HG02943 (cell line): ENCODE results near the gene SCYGR8.
"Not testable (repeated sequence)": the region's sequence is repeated elsewhere in the genome, so short reads cannot be mapped to it uniquely, and the experiment has no call there.

ENCODE experiments used
- ATAC-seq: cut with Tn5 transposase; IDR thresholded peaks from one replicate; pipeline ENCODE4 v1.9.1; 2021; ENCODE audit warnings: mild to moderate bottlenecking, low read depth, moderate library complexity; ENCODE audit not compliant: unreplicated experiment

The SCYGR8 gene, protein sequence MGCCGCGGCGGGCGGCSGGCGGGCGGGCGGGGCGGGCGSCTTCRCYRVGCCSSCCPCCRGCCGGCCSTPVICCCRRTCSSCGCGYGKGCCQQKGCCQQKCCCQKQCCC

DNA sequence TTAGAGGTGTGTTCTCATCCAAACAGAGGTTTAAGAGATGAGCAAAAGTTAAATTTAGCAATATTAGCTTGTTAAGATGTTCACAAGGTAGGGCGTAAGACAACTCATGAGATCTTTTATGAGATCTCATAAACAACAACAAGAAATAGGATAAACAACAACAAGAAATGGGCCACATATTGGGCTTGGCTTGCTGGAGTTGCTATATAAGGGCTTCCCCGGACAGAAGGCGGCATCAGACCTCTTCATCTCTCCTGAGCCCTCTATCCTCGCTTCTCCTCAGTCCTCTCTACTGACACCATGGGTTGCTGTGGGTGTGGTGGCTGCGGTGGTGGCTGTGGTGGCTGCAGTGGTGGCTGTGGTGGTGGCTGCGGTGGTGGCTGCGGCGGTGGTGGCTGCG lies at the start of gene SCYGR8:
Gene SCYGR8, plus strand, starts transcription at position 301 of the 400 bp plus-strand sequence. Its CDS starts 0 bp downstream, at position 301.
- no peak for ATAC-seq

DNA sequence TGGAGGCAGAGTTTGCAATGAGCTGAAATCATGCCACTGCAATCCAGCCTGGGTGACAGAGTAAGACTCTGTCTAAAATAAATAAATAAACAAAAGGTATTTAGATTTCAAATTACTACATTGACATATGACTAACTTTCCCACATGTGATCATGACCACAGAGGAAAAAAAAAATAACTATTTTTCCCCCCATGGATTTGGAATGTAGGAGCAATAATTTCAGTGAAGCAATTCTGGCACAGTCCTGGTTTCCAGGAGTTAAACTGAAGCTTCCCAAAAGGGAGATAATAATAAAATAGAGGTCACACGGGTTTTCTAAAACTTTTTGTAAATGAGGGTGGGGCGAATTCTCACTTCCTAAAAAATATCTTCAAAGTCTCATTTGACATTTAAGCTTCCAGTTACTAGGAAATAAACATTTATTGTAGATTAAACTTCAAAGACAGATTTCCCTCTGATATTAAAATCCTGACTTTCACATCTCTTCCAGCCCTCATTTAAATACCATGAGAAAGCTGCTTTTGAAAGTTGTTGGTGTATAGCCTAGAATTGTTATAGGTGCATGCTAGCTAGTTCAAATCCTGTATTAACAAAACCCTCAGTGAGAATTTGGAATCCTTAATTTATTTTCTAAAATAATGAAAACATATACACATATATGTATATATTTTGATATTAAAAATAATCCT lies 48.6 kb upstream of the SCYGR8 start:
- no peak for ATAC-seq

DNA sequence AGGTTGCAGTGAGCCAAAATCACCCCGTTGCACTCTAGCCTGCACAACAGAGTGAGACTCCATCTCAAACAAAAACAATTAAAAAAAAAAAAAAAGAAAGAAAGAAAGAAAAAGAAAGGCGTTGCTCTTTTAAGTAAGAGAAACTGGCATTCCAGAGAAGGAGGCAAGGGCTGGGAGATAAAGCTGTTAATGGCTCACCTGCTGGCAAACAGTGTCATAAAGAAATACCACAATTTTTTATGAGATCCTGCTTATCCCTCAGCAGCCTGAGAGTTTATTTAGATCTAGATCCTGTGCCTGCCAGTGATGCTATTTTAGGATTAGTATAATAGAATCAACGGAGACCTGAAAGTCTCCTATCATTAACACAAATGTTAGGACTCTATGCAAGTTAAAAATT lies 44.1 kb upstream of the SCYGR8 start:
- ATAC-seq = no peak

DNA sequence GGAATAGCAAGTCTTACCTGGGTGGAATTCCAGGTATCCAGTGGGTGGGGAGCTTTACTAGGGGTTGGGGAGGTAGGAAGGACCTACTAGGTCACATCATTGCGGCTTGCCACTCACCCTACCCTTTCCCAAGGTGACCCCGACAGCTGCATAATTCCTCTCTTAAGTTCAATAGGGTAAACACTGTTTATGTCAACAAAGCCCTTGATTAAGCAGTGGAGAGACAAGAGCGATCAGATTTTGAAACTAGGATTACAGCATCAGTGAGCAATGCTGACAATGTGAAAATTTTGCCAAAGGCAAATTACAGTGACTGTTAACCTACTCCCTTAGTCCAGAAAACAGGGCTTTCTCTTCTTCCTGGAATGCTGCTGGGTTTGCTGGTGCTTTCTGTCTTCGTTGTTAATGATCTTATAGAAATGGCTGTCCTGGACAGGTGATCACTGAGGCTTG lies 42.4 kb upstream of the SCYGR8 start:
- ATAC-seq = no peak

DNA sequence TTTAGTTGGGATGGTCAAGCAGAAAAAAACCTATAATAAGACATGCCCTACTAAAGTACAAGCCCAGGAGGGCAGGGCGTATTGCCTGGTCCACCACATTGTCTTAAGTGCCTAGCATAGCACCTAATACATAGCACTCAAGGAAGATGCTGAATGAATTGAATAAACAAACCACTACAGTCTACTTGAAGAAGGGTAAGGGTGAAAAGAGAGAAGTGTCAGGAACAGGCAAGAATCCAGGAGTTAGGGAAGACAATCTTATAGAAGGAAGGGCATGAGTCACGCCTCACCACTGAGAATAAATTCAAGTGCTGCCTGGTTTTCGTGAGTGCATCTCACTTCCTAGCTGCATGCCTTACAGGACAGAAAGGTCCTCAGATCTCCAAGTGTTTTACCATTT lies 41.7 kb upstream of the SCYGR8 start:
- no peak for ATAC-seq

DNA sequence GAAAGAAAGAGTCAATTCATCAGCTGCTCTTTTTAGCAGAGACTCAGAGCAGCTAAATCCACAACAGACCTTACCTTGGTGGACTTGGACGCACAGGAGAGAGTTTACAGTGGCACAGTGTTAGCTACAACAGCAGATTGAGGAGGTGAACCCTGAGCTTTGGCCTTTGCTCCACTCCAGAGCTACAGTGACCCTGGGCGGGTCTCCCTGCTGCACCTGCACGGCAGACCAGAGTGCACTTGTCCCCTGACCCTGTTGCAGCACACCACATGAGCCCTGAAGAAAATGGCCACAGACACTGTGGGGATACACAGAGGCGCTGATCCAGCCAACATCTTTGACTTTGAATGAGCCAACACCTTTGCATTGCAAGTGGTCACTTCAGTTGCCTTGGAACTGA lies 38.8 kb upstream of the SCYGR8 start:
- ATAC-seq = no peak

DNA sequence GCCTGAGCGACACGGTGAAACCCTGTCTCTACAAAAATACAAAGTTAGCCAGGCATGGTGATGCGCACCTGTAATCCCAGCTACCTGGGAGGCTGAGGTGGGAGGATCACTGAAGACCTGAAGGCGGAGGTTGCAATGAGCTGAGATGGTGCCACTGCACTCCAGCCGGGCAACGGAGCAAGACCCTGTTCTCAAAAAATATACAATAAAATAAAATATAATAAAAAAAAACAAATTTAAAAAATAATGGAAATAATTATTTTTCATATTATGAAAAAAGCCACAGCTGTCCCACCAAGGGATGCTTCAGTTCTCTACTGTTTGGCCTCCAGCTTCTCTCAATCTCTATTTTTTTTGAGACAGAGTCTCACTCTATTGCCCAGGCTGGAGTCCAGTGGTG lies 38.3 kb upstream of the SCYGR8 start:
- ATAC-seq = no peak

DNA sequence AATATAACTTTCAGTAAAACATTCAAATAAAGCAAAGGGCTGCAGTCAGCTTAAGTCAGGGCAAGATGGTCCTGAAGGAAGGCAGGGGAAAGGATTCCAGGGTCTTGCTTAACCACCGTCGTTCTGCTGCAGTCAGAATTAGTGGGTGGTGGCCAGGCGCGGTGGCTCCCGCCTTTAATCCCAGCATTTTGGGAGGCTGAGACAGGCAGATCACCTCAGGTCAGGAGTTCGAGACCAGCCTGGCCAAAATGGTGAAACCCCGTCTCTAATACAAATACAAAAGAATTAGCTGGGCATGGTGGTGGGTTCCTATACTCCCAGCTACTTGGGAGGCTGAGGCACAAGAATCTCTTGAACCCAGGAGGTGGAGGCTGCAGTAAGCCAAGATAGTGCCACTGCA lies 34.7 kb upstream of the SCYGR8 start:
- ATAC-seq = no peak

DNA sequence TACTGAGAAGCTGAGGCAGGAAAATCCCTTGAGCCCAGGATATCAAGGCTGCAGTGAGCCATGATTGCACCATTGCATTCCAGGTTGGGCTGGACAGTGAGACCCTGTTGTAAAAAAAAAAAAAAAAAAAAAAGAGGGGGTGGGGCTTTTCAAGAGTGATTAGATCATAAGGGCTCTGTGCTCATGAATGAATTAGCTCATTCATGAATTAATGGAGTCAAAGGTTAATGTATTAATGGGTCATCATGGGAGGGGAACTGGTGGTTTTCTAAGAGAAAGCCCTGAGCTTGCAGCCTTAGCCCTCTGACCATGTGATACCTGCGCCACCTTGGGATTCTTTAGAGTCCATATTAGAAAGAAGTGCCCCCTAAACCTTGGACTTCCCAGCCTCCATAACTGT lies 32.4 kb upstream of the SCYGR8 start:
- no peak for ATAC-seq

DNA sequence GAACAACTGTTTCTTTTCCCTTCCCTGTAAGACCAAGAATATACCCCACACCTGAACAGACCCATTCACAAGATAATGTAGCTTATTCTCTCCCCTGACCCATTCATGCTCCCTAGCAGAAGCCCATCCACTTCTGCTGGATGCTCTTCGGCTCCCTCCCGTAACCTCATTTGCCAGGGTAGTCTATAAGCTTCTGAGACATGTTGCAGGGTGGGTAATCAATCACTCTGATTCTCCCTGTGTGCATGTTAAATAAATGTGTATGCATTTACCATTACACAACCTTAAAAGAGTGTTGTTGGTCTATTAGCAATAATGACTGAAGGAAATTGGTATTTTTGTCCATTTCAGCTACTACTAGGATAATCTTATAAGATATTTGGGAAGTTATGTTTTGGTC lies 29.2 kb upstream of the SCYGR8 start:
- no peak for ATAC-seq

DNA sequence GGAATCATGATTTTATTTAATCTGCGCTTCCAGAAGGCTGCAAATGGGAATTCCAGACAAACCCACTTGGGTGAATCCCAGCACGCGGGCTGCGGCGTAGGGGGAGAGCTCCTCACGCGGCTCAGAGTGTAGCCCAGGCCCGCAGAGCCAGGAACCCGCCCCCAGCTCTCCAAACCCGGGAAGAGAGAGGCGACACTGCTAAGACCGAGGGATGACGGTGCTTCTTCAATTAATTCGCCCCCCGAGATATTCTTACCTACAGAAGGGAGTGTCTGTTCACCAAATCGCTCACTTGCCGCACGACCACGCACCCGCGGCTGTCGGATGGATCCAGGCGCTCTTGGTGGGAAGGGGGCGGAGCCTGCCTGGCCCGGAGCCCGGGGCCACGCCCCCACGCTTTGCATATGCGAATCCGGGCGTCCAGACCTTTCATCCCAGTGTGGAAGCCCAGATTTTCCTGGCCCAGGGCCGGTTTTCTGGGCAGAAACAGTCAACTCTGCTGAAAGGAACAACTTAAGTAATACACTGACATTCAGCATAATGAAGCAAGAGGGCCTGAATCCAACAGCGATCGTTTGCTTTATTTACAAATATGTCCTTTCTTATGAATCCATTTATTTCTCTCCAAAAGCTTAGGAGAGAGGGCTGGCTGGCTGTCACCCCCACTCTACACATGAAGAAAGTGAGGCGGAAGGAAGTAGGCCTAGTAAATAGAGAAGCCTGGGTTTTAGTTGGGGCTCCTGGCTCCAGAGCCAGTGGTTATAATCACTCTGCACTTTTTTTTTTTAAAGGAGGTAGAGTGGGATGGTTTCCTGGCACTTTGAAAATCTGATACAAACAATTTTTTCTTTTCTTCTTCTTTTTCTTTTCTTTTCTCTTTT lies 27.8 kb upstream of the SCYGR8 start, which contains the start of gene SLC19A3:
Gene SLC19A3, minus strand, starts transcription at position 342 of the 881 bp plus-strand sequence. CDS start 15,710 bp downstream, outside the sequence.
- no peak for ATAC-seq

DNA sequence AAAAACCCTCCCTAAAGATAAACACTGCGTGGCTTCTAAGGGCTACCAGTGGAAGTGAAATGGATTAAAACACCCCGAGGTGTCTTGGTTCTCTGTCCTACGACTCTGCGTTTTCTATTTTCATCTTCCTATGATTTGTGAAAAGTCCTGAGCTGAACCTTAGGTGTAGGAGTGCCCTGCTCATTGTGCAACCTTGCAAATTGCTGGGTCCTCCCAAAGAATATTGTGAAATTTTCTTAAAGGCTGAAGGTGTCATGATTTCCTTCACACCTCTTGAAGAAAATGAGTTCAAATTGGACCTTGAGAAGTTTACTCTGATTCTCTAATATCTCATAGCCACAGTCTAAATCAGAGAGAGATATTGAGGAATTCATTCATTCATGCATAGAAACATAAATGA lies 26.1 kb upstream of the SCYGR8 start:
- ATAC-seq = no peak

DNA sequence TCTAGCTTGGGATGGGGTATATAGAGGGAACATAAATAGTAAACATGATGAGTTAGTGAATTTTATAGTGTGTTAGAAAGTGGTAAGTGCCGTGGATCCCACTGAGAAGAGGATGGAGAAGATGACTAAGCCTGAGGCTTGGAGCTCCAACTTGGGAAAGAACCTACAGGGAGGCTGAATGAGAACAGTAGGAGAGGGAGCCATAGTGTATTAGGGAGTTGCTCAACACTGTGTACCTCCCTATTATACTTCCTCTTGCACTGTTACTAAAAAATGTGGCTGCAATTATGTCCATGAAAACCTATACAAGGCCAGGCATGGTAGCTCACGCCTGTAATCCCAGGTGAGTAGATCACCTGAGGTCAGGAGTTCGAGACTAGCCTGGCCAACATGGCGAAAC lies 25.0 kb upstream of the SCYGR8 start:
- no peak for ATAC-seq

DNA sequence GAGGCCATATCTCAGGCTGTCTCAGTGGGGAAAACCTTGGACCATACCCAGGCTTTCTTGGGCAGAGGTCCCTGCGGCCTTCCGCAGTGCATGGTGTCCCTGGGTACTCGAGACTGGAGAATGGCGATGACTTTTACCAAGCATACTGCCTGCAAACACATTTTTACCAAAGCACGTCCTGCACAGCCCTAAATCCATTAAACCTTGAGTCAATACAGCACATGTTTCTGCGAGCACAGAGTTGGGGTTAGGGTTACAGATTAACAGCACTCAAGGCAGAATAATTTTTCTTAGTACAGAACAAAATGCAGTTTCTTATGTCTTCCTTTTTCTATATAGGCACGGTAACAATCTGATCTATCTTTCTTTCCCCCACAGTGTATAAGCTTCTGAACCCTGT lies 22.9 kb upstream of the SCYGR8 start:
- not testable (repeated sequence) for ATAC-seq

DNA sequence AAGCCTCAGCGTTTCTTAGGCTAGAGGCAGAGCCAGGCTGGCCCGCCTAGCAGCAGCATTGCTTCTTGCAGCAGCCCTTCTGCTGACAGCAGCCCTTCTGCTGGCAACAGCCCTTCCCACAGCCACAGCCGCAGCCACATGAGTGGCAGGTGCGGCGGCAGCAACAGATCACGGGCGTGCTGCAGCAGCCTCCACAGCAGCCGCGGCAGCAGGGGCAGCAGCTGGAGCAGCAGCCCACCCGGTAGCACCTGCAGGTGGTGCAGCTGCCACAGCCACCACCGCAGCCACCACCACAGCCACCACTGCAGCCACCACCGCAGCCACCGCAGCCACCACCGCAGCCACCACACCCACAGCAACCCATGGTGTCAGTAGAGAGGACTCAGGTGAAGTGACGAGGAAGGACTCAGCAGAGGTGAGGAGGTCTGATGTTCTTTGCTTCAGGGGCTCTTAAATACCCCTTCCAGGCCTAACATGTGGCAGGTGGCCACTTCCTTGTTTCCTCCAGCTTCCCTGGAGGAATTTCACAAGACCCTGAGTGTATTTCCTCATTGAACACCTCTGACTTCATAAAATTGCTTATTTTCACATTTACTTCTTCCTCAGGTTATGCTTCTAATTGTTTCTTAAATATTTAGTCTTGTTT lies 21.2 kb upstream of the SCYGR8 start, which contains the start of gene SCYGR6:
Gene SCYGR6, minus strand, starts transcription at position 364 of the 646 bp plus-strand sequence. Its CDS starts 0 bp downstream, at position 364.
- no peak for ATAC-seq

DNA sequence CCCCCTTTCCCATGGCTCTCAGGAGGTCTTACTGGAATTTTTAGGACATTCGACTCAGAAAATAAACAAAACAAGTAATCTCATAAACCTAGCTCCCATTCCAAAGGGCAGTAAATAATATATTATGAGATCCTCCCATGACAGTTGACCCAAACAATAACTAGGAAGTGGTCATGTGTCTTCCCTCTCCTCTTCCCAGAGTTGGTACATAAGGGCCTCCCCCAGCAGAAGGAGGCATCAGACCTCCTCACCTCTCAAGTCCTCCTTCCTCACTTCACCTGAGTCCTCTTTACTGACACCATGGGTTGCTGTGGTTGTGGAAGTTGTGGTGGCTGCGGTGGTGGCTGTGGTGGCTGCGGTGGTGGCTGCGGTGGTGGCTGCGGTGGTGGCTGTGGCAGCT lies 17.7 kb upstream of the SCYGR8 start, which contains the start of gene SCYGR7:
Gene SCYGR7, plus strand, starts transcription at position 301 of the 400 bp plus-strand sequence. Its CDS starts 0 bp downstream, at position 301.
- no peak for ATAC-seq

DNA sequence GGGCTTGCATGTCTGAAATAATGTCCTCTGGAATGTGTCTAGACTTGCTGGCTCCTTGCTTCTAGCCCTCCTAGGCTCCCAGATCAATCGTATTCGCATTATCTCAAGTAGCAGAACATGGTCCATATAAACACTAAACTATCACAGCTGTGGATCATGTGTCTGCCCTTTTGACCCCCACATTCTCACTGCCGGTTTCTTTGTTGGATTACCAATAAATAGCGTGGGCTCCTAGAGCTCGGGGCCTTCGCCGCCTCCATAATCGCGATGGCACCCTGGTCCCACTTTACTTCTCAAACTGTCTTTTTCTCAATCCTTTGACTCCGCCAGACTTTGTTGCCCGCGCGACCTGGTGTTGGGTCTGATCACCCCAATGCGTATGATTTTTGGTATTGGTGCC lies 6.3 kb upstream of the SCYGR8 start:
- ATAC-seq = no peak

DNA sequence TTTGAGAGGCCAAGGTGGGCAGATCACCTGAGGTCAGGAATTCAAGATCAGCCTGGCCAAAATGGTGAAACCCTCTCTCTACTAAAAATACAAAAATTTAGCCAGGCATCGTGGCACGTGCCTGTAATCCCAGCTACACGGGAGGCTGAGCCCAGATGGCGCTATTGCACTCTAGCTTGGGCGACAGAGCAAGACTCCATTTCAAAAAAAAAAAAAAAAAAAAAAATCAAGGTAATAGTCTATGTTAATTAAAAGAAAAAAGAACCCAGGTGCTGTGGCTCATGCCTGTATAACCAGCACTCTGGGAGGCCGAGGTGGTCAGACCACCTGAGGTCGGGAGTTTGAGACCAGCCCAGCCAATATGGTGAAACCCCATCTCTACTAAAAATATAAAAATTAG lies 5.0 kb upstream of the SCYGR8 start:
- not testable (repeated sequence) for ATAC-seq

DNA sequence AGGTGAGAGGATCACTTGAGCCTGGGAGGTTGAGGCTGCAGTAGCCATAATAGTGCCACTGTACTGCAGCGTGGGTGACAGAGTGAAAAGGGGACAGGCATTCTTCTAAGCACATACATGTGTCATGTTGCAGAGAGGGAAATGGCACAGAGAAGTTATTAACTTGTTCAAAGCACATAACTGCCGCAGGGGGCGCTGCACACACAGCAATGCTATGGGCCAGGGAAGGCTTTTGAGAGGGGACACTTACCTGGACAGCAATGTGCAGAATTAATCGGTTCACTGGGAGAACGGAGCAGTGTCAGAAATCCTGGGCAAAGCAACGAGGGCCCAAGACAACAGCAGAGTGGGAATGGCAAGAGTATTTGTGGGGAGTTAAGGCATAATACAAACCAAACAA lies 2.4 kb downstream of the SCYGR8 start:
- no peak for ATAC-seq

DNA sequence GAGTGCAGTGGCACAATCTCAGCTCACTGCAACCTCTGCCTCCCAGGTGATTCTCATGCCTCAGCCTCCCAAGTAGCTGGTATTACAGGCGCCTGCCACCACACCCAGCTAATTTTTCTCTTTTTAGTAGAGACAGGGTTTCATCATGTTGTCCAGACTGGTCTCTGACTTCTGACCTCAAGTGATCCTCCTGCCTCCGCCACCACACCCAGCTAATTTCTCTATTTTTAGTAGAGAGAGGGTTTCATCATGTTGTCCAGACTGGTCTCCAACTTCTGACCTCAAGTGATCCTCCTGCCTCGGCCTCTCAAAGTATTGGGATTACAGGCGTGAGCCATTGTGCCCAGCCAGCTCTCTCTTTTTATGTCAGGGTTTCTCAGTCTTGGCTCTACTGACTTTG lies 10.6 kb downstream of the SCYGR8 start:
- not testable (repeated sequence) for ATAC-seq
